HepG2 (cell line): ENCODE measurements around the gene NPDC1. TPM values are rescaled to one million over a fixed set of nuclear protein-coding genes. Genes with fewer than 3 reads are reported as not detected.

Source experiments
- KAT7 ChIP-seq: IDR thresholded peaks from 2 replicates; pipeline ENCODE4 v1.6.1; 2018; ENCODE audit warnings: borderline replicate concordance, missing compliant biosample characterization
- MAFG ChIP-seq: sonication (generic); formaldehyde crosslinking; IDR thresholded peaks from 2 replicates; pipeline ENCODE4 v1.5.1; 2020; ENCODE audit warnings: mild to moderate bottlenecking, missing genetic modification reagents
- MEF2D ChIP-seq: sonication (generic); formaldehyde crosslinking; IDR thresholded peaks from 2 replicates; pipeline ENCODE4 v1.5.1; 2020; ENCODE audit warnings: mild to moderate bottlenecking, missing genetic modification reagents
- MEIS1 ChIP-seq: sonication (generic); formaldehyde crosslinking; IDR thresholded peaks from 2 replicates; pipeline ENCODE4 v1.9.0; 2021; ENCODE audit warnings: mild to moderate bottlenecking, missing genetic modification reagents, moderate library complexity, borderline replicate concordance
- NFIC ChIP-seq: IDR thresholded peaks from 2 replicates; pipeline ENCODE4 v1.6.1; 2012; ENCODE audit warnings: mild to moderate bottlenecking, low read length, inconsistent platforms
- POLR2G ChIP-seq: fragments of 200-400 bp; formaldehyde crosslinking; IDR thresholded peaks from 2 replicates; pipeline ENCODE4 v1.6.1; 2018; ENCODE audit warnings: mild to moderate bottlenecking, low read depth, low read length, moderate library complexity
- TBP ChIP-seq: sonication (generic); formaldehyde crosslinking; IDR thresholded peaks from 2 replicates; pipeline ENCODE4 v1.5.0; 2020; ENCODE audit warnings: missing genetic modification reagents
- TCF12 ChIP-seq, 2 experiments: fragments of 450-650 bp in 1 of 2; sonication (generic) in 1 of 2; formaldehyde crosslinking in 1 of 2; IDR thresholded peaks; 2 replicates each; pipeline versions ENCODE4 v1.6.1 to v1.8.0; 2017 to 2022; ENCODE audit warnings: antibody characterized with exemption in 1 of 2, mild to moderate bottlenecking in 1 of 2, missing genetic modification reagents in 1 of 2, moderate library complexity in 1 of 2
- ZNF552 ChIP-seq: sonication (generic); formaldehyde crosslinking; IDR thresholded peaks from 2 replicates; pipeline ENCODE4 v1.9.0; 2022; ENCODE audit warnings: missing genetic modification reagents, mild to moderate bottlenecking, borderline replicate concordance
- ZNF674 ChIP-seq: sonication (generic); formaldehyde crosslinking; IDR thresholded peaks from 2 replicates; pipeline ENCODE4 v1.5.0; 2020; ENCODE audit warnings: low read depth, mild to moderate bottlenecking, missing genetic modification reagents
- ZNF768 ChIP-seq: sonication (generic); formaldehyde crosslinking; IDR thresholded peaks from 2 replicates; pipeline ENCODE4 v1.4.0; 2020; ENCODE audit warnings: missing genetic modification reagents
- ZNF775 ChIP-seq: sonication (generic); formaldehyde crosslinking; IDR thresholded peaks from 2 replicates; pipeline ENCODE4 v1.4.0; 2020; ENCODE audit warnings: missing genetic modification reagents, mild to moderate bottlenecking, moderate library complexity, borderline replicate concordance
- polyA plus RNA-seq, 8 experiments: library from polyadenylated mRNA; depleted of rRNA in 3 of 8; stranded (reverse) in 7 of 8; unstranded in 1 of 8; fragments of >200 nt; fragmentation: Illumina TruSeq in 4 of 8; extraction: Trizol in 4 of 8; gene quantifications; 2 replicates each; pipeline versions ENCODE4 v1.2.1 to v1.2.3, GENCODE V29; 2011 to 2016; ENCODE audit warnings: low read depth in 4 of 8, missing spikeins in 1 of 8, mixed read lengths in 1 of 8; ENCODE audit not compliant: insufficient read depth in 1 of 8
- total RNA-seq, 5 experiments: library from RNA; depleted of rRNA; stranded (reverse); fragments of >200 nt; fragmentation: Illumina TruSeq; extraction: Trizol; gene quantifications; 2 replicates each; pipeline ENCODE4 v1.2.3, GENCODE V29; 2016; ENCODE audit warnings: low read depth in 1 of 5
- TF ChIP-seq, protein P1 (sequence below): sonication (generic); formaldehyde crosslinking; IDR thresholded peaks from 2 replicates; pipeline ENCODE4 v1.5.0; 2020; ENCODE audit warnings: mild to moderate bottlenecking, missing genetic modification reagents, borderline replicate concordance
- TF ChIP-seq, protein P2 (sequence below): sonication (generic); formaldehyde crosslinking; IDR thresholded peaks from 2 replicates; pipeline ENCODE4 v1.4.0; 2020; ENCODE audit warnings: missing genetic modification reagents, borderline replicate concordance
- TF ChIP-seq, protein P3 (sequence below): sonication (generic); formaldehyde crosslinking; IDR thresholded peaks from 2 replicates; pipeline ENCODE4 v1.9.0; 2021; ENCODE audit warnings: missing genetic modification reagents, borderline replicate concordance
- TF ChIP-seq, protein P4 (sequence below): IDR thresholded peaks from 2 replicates; pipeline ENCODE4 v1.6.1; 2016; ENCODE audit warnings: low read depth, borderline replicate concordance

NPDC1 gene
- total and polyA plus RNA-seq, 2 of the 13 experiments (the other 11 are each of a cell fraction or from before 2014, with no cell fraction given): 0.84 to 5.4 TPM

DNA sequence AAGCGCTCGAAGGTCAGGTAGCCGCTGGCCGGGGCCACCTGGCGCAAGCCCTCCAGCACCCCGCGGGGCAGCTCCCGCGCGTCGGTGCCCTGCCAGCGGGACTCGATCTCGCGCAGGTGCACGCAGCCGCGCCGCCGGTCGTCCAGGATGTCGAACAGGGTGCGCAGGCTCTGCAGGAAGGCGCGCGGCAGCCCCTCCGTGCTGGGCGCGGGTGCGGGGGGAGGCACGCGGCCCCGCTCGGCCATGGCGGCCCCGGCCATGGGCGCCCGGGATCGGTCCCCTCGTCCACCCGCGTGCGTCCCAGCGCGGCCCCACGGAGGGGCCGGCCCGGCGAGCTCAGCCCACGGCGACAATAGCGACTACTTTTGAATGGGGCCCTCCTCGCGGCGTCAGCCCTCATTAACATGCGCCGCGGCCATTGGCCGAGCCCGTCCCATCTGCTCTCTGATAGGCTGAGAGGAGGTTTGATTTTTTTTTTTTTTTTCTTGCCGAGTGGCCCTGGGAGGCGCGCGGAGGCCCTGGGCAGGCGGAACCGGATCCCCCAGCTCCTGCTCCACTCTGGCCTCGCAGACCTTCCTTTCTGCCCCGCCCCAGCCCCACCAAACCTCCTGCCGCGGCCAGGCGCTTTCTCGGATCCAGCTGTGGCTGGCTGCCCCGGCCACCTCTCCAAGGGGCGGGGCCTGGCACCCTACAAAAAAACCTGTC, 24.4 kb upstream of the NPDC1 start, which contains the start of gene SAPCD2 (continued):
- no peak for TF ChIP-seq ZNF775 (CRISPR knock-in tag)
- TF ChIP-seq MEF2D: no peak; the same call in 1 of the 2 replicates
- TF ChIP-seq, protein P1, sequence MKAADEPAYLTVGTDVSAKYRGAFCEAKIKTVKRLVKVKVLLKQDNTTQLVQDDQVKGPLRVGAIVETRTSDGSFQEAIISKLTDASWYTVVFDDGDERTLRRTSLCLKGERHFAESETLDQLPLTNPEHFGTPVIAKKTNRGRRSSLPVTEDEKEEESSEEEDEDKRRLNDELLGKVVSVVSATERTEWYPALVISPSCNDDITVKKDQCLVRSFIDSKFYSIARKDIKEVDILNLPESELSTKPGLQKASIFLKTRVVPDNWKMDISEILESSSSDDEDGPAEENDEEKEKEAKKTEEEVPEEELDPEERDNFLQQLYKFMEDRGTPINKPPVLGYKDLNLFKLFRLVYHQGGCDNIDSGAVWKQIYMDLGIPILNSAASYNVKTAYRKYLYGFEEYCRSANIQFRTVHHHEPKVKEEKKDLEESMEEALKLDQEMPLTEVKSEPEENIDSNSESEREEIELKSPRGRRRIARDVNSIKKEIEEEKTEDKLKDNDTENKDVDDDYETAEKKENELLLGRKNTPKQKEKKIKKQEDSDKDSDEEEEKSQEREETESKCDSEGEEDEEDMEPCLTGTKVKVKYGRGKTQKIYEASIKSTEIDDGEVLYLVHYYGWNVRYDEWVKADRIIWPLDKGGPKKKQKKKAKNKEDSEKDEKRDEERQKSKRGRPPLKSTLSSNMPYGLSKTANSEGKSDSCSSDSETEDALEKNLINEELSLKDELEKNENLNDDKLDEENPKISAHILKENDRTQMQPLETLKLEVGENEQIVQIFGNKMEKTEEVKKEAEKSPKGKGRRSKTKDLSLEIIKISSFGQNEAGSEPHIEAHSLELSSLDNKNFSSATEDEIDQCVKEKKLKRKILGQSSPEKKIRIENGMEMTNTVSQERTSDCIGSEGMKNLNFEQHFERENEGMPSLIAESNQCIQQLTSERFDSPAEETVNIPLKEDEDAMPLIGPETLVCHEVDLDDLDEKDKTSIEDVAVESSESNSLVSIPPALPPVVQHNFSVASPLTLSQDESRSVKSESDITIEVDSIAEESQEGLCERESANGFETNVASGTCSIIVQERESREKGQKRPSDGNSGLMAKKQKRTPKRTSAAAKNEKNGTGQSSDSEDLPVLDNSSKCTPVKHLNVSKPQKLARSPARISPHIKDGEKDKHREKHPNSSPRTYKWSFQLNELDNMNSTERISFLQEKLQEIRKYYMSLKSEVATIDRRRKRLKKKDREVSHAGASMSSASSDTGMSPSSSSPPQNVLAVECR (CRISPR knock-in tag): peak; percentile 69; the same call in 1 of the 2 replicates
- TF ChIP-seq KAT7: no peak
- no peak for TF ChIP-seq ZNF674 (CRISPR knock-in tag)
- TF ChIP-seq POLR2G: peak; percentile 72
- TF ChIP-seq ZNF552 (CRISPR knock-in tag): no peak
- TF ChIP-seq MAFG (CRISPR knock-in tag): no peak
- TF ChIP-seq, protein P2, sequence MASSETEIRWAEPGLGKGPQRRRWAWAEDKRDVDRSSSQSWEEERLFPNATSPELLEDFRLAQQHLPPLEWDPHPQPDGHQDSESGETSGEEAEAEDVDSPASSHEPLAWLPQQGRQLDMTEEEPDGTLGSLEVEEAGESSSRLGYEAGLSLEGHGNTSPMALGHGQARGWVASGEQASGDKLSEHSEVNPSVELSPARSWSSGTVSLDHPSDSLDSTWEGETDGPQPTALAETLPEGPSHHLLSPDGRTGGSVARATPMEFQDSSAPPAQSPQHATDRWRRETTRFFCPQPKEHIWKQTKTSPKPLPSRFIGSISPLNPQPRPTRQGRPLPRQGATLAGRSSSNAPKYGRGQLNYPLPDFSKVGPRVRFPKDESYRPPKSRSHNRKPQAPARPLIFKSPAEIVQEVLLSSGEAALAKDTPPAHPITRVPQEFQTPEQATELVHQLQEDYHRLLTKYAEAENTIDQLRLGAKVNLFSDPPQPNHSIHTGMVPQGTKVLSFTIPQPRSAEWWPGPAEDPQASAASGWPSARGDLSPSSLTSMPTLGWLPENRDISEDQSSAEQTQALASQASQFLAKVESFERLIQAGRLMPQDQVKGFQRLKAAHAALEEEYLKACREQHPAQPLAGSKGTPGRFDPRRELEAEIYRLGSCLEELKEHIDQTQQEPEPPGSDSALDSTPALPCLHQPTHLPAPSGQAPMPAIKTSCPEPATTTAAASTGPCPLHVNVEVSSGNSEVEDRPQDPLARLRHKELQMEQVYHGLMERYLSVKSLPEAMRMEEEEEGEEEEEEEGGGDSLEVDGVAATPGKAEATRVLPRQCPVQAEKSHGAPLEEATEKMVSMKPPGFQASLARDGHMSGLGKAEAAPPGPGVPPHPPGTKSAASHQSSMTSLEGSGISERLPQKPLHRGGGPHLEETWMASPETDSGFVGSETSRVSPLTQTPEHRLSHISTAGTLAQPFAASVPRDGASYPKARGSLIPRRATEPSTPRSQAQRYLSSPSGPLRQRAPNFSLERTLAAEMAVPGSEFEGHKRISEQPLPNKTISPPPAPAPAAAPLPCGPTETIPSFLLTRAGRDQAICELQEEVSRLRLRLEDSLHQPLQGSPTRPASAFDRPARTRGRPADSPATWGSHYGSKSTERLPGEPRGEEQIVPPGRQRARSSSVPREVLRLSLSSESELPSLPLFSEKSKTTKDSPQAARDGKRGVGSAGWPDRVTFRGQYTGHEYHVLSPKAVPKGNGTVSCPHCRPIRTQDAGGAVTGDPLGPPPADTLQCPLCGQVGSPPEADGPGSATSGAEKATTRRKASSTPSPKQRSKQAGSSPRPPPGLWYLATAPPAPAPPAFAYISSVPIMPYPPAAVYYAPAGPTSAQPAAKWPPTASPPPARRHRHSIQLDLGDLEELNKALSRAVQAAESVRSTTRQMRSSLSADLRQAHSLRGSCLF (CRISPR knock-in tag): no peak
- TF ChIP-seq, protein P3, sequence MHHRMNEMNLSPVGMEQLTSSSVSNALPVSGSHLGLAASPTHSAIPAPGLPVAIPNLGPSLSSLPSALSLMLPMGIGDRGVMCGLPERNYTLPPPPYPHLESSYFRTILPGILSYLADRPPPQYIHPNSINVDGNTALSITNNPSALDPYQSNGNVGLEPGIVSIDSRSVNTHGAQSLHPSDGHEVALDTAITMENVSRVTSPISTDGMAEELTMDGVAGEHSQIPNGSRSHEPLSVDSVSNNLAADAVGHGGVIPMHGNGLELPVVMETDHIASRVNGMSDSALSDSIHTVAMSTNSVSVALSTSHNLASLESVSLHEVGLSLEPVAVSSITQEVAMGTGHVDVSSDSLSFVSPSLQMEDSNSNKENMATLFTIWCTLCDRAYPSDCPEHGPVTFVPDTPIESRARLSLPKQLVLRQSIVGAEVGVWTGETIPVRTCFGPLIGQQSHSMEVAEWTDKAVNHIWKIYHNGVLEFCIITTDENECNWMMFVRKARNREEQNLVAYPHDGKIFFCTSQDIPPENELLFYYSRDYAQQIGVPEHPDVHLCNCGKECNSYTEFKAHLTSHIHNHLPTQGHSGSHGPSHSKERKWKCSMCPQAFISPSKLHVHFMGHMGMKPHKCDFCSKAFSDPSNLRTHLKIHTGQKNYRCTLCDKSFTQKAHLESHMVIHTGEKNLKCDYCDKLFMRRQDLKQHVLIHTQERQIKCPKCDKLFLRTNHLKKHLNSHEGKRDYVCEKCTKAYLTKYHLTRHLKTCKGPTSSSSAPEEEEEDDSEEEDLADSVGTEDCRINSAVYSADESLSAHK (CRISPR knock-in tag): no peak
- TF ChIP-seq ZNF768 (CRISPR knock-in tag): no peak
- TF ChIP-seq NFIC: no peak
- TF ChIP-seq MEIS1 (CRISPR knock-in tag): 0 out of 2 replicates have a peak, but pooled peaks have one; percentile 33
- no peak for TF ChIP-seq TBP (CRISPR knock-in tag)
- TF ChIP-seq, protein P4, sequence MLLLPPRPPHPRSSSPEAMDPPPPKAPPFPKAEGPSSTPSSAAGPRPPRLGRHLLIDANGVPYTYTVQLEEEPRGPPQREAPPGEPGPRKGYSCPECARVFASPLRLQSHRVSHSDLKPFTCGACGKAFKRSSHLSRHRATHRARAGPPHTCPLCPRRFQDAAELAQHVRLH (CRISPR knock-in tag): no peak
- no peak for TF ChIP-seq TCF12 (IDR thresholded peaks at IDR 0.05)
- peak; percentile 66; the same call in 1 of the 2 replicates for TF ChIP-seq TCF12 (CRISPR knock-in tag; IDR thresholded peaks at IDR 0.05)
